MM.1S (cell line): ENCODE measurements around the gene MAP1LC3B2.

Source experiments
- DNase-seq: peaks from one replicate; pipeline ENCODE4 v3.0.0-alpha.2; 2015
- H2AFZ ChIP-seq: fragments of 300-600 bp; sonication (generic); 2 replicates; pipeline ENCODE4 v1.6.0; 2016; ENCODE audit warnings: antibody characterized with exemption, low read length
- H3F3A ChIP-seq: fragments of 300-600 bp; sonication (generic); 2 replicates; pipeline ENCODE4 v1.6.1; 2016; ENCODE audit warnings: mild to moderate bottlenecking, antibody characterized with exemption, low read length, moderate library complexity, mixed read lengths; ENCODE audit not compliant: insufficient read depth
- H3K27ac ChIP-seq: fragments of 300-600 bp; sonication (generic); 2 replicates; pipeline ENCODE4 v1.5.1; 2016; ENCODE audit warnings: mild to moderate bottlenecking, low read length
- H3K27me3 ChIP-seq: fragments of 300-600 bp; sonication (generic); replicated peaks from 2 replicates; pipeline ENCODE4 v1.6.0; 2016; ENCODE audit warnings: low read length; ENCODE audit not compliant: insufficient read depth
- H3K36me3 ChIP-seq: fragments of 300-600 bp; sonication (generic); replicated peaks from 2 replicates; pipeline ENCODE4 v1.6.1; 2016; ENCODE audit warnings: mild to moderate bottlenecking, low read length, mixed read lengths; ENCODE audit not compliant: insufficient read depth
- H3K4me1 ChIP-seq: fragments of 300-600 bp; sonication (generic); 2 replicates; pipeline ENCODE4 v1.6.1; 2016; ENCODE audit warnings: low read length, mixed read lengths
- H3K4me2 ChIP-seq: fragments of 300-600 bp; sonication (generic); 2 replicates; pipeline ENCODE4 v1.6.0; 2016; ENCODE audit warnings: low read depth, low read length
- H3K4me3 ChIP-seq: fragments of 300-600 bp; sonication (generic); 2 replicates; pipeline ENCODE4 v1.5.1; 2016; ENCODE audit warnings: low read length, mixed read lengths
- H3K79me2 ChIP-seq: fragments of 300-600 bp; sonication (generic); 2 replicates; pipeline ENCODE4 v1.6.1; 2016; ENCODE audit warnings: mixed run types, low read length, mixed read lengths
- H3K9ac ChIP-seq: fragments of 300-600 bp; sonication (generic); 2 replicates; pipeline ENCODE4 v1.6.1; 2016; ENCODE audit warnings: low read length, mixed read lengths
- H3K9me2 ChIP-seq: fragments of 300-600 bp; sonication (generic); replicated peaks from 2 replicates; pipeline ENCODE4 v1.6.1; 2016; ENCODE audit warnings: mild to moderate bottlenecking, low read length, mixed read lengths; ENCODE audit not compliant: insufficient read depth
- H3K9me3 ChIP-seq: fragments of 300-600 bp; sonication (generic); replicated peaks from 2 replicates; pipeline ENCODE4 v1.6.1; 2016; ENCODE audit warnings: mild to moderate bottlenecking, low read length, mixed read lengths; ENCODE audit not compliant: insufficient read depth
- H4K20me1 ChIP-seq: fragments of 300-600 bp; sonication (generic); 2 replicates; pipeline ENCODE4 v1.6.1; 2016; ENCODE audit warnings: mild to moderate bottlenecking, low read length, moderate library complexity, mixed read lengths; ENCODE audit not compliant: insufficient read depth
- CTCF ChIP-seq: fragments of 300-600 bp; sonication (generic); IDR thresholded peaks from 2 replicates; pipeline ENCODE4 v1.5.1; 2016; ENCODE audit warnings: antibody characterized with exemption, low read length, mixed read lengths
- EZH2 ChIP-seq: fragments of 300-600 bp; sonication (generic); optimal IDR thresholded peaks from 2 replicates; pipeline ENCODE3; 2017; ENCODE audit warnings: low read depth, mild to moderate bottlenecking, antibody characterized with exemption, low read length, mixed read lengths
- EZH2phosphoT487 ChIP-seq: fragments of 300-600 bp; sonication (generic); IDR thresholded peaks from 2 replicates; pipeline ENCODE4 v1.6.1; 2018; ENCODE audit warnings: antibody characterized with exemption, low read length

MAP1LC3B2 gene

GRCh38 chr12:116565963-116566362, 6.8 kb downstream of the MAP1LC3B2 start:
- H3K27me3 ChIP-seq: no peaks in the 10 kb centered on the region
- H2AFZ ChIP-seq: no peak overlapping the region
- no peaks in the 10 kb centered on the region for H3F3A ChIP-seq
- H3K4me1 ChIP-seq: no peaks in the 10 kb centered on the region
- no peak overlapping the region for H3K9ac ChIP-seq
- no peaks in the 10 kb centered on the region for H3K79me2 ChIP-seq
- H3K9me3 ChIP-seq: no peaks in the 10 kb centered on the region
- H3K9me2 ChIP-seq: no peaks in the 10 kb centered on the region
- TF ChIP-seq EZH2: no peak
- TF ChIP-seq EZH2phosphoT487: no peak
- no peak for TF ChIP-seq CTCF
- no peaks in the 10 kb centered on the region for H4K20me1 ChIP-seq
- no peak overlapping the region for H3K4me3 ChIP-seq
- H3K27ac ChIP-seq: no peak overlapping the region
- H3K4me2 ChIP-seq: no peak overlapping the region
- H3K36me3 ChIP-seq: no peaks in the 10 kb centered on the region
- no peak for DNase-seq

GRCh38 chr12:116568203-116568602, 9.0 kb downstream of the MAP1LC3B2 start:
- Histone ChIP-seq H3K9ac (no peak overlapping the region), H3F3A (no peaks in the 10 kb centered on the region), H3K79me2 (no peaks in the 10 kb centered on the region), H3K36me3 (no peaks in the 10 kb centered on the region), H2AFZ (no peak overlapping the region), H4K20me1 (no peaks in the 10 kb centered on the region), H3K4me1 (no peaks in the 10 kb centered on the region), H3K4me3 (no peak overlapping the region), H3K4me2 (no peak overlapping the region), H3K27ac (no peak overlapping the region), H3K27me3 (no peaks in the 10 kb centered on the region), H3K9me2 (no peaks in the 10 kb centered on the region), H3K9me3 (no peaks in the 10 kb centered on the region)
- TF ChIP-seq EZH2: no peak
- TF ChIP-seq EZH2phosphoT487: no peak
- TF ChIP-seq CTCF: no peak
- DNase-seq: no peak

GRCh38 chr12:116571089-116571488, 11.9 kb downstream of the MAP1LC3B2 start:
- Histone ChIP-seq H3K27me3 (no peaks in the 10 kb centered on the region), H2AFZ (no peak overlapping the region), H4K20me1 (no peaks in the 10 kb centered on the region), H3K4me3 (no peak overlapping the region), H3K9me3 (no peaks in the 10 kb centered on the region), H3K27ac (no peak overlapping the region), H3K9me2 (no peaks in the 10 kb centered on the region), H3K4me2 (no peak overlapping the region), H3K79me2 (no peaks in the 10 kb centered on the region), H3K36me3 (no peaks in the 10 kb centered on the region), H3K9ac (no peak overlapping the region), H3K4me1 (no peaks in the 10 kb centered on the region), H3F3A (no peaks in the 10 kb centered on the region)
- no peak for DNase-seq
- TF ChIP-seq CTCF: no peak
